SK-N-SH (cell line): ENCODE data around the gene ZNF71. TPM values are rescaled to one million over a fixed set of nuclear protein-coding genes. Genes with fewer than 3 reads are reported as not detected.
"Not testable (repeated sequence)": the region's sequence is repeated elsewhere in the genome, so short reads cannot be mapped to it uniquely, and the experiment has no call there.

Source experiments
- CTCF ChIA-PET: fragments of 300-600, 350-600 bp; formaldehyde crosslinking; extraction: SDS; loops from one replicate; lab custom pipeline; 2021; lab: Yijun Ruan, JAX
- POLR2A ChIA-PET: fragments of 350-600 bp; sonication (Branson Sonifier 250); formaldehyde crosslinking; extraction: SDS; loops from one replicate; lab custom pipeline; 2020; ENCODE audit warnings: antibody characterized with exemption, inconsistent platforms; lab: Yijun Ruan, JAX
- DNase-seq: peaks from one replicate; pipeline ENCODE4 v3.0.0; 2012
- H2AFZ ChIP-seq: fragments of 200-600 bp; sonication (generic); 2 replicates; pipeline ENCODE4 v1.8.1; 2016; ENCODE audit warnings: antibody characterized with exemption, mild to moderate bottlenecking, low read depth
- H3F3A ChIP-seq: fragments of 200-600 bp; sonication (generic); replicated peaks from 2 replicates; pipeline ENCODE3; 2016; ENCODE audit warnings: antibody characterized with exemption, mild to moderate bottlenecking; ENCODE audit not compliant: insufficient read depth
- H3K27ac ChIP-seq, 2 experiments: fragments of 200-500 bp in 1 of 2; fragments of 200-600 bp in 1 of 2; sonication (Bioruptor generic) in 1 of 2; sonication (generic), shearing (Covaris generic) in 1 of 2; 2 replicates each; pipeline versions ENCODE4 v1.5.1 to v1.6.1; 2014 to 2016; ENCODE audit warnings: low read depth in 2 of 2, inconsistent platforms in 1 of 2, low read length in 1 of 2, mild to moderate bottlenecking in 1 of 2, mixed read lengths in 1 of 2
- H3K27me3 ChIP-seq: fragments of 200-600 bp; sonication (generic), shearing (Covaris generic); 2 replicates; pipeline ENCODE4 v1.6.1; 2016; ENCODE audit warnings: mixed run types; ENCODE audit not compliant: insufficient read depth
- H3K36me3 ChIP-seq, 2 experiments: fragments of 200-500 bp in 1 of 2; fragments of 200-600 bp in 1 of 2; sonication (Bioruptor generic) in 1 of 2; sonication (generic) in 1 of 2; replicated peaks in 1 of 2; 2 replicates each; pipeline versions ENCODE3 to v1.5.1; 2014 to 2016; ENCODE audit warnings: low read length in 1 of 2, mild to moderate bottlenecking in 1 of 2; ENCODE audit not compliant: insufficient read depth in 2 of 2, control insufficient read depth in 1 of 2
- H3K4me1 ChIP-seq, 2 experiments: fragments of 200-500 bp in 1 of 2; fragments of 200-600 bp in 1 of 2; sonication (Bioruptor generic) in 1 of 2; sonication (generic), shearing (Covaris generic) in 1 of 2; 2 replicates each; pipeline versions ENCODE4 v1.5.1 to v1.6.1; 2014 to 2016; ENCODE audit warnings: low read depth in 1 of 2, low read length in 1 of 2, mixed run types in 1 of 2; ENCODE audit not compliant: insufficient read depth in 2 of 2, control insufficient read depth in 1 of 2
- H3K4me2 ChIP-seq: fragments of 200-600 bp; sonication (generic), shearing (Covaris generic); 2 replicates; pipeline ENCODE4 v1.6.1; 2017; ENCODE audit warnings: mixed run types
- H3K4me3 ChIP-seq, 2 experiments: fragments of 200-500 bp in 1 of 2; fragments of 200-600 bp in 1 of 2; sonication (Bioruptor generic) in 1 of 2; sonication (generic), shearing (Covaris generic) in 1 of 2; 2 replicates each; pipeline versions ENCODE4 v1.5.1 to v1.8.1; 2014 to 2016; ENCODE audit warnings: low read depth in 2 of 2, inconsistent platforms in 1 of 2, low read length in 1 of 2, mild to moderate bottlenecking in 1 of 2, mixed read lengths in 1 of 2, moderate library complexity in 1 of 2
- H3K79me2 ChIP-seq: fragments of 200-600 bp; sonication (generic); 2 replicates; pipeline ENCODE4 v1.8.1; 2017; ENCODE audit warnings: mild to moderate bottlenecking; ENCODE audit not compliant: insufficient read depth
- H3K9ac ChIP-seq: fragments of 200-600 bp; sonication (generic); 2 replicates; pipeline ENCODE4 v1.6.1; 2017; ENCODE audit warnings: mixed run types
- H3K9me2 ChIP-seq: fragments of 200-600 bp; sonication (generic); 2 replicates; pipeline ENCODE4 v1.6.1; 2017; ENCODE audit warnings: mixed run types
- H3K9me3 ChIP-seq: fragments of 200-600 bp; sonication (generic); 2 replicates; pipeline ENCODE4 v1.6.1; 2017; ENCODE audit warnings: mixed run types, mild to moderate bottlenecking, moderate library complexity
- H4K20me1 ChIP-seq: fragments of 200-600 bp; sonication (generic); 2 replicates; pipeline ENCODE4 v1.6.1; 2017; ENCODE audit warnings: mild to moderate bottlenecking, mixed run types; ENCODE audit not compliant: insufficient read depth
- GABPA ChIP-seq: IDR thresholded peaks from 2 replicates; pipeline ENCODE4 v1.4.0; 2012; ENCODE audit warnings: low read depth, mild to moderate bottlenecking
- NRF1 ChIP-seq: IDR thresholded peaks from 2 replicates; pipeline ENCODE4 v1.6.1; 2012; ENCODE audit warnings: low read depth, mild to moderate bottlenecking, low read length
- WGBS: methylation state at CpG from one replicate; pipeline ENCODE4 v1.1.6; 2017; ENCODE audit warnings: low lambda C conversion rate; 5-methylcytosine and 5-hydroxymethylcytosine counted together
- polyA plus RNA-seq, 3 experiments: library from polyadenylated mRNA; depleted of rRNA; stranded (reverse); fragments of >200 nt; gene quantifications; 2 replicates each; pipeline ENCODE4 v1.2.3, GENCODE V29; 2012

ZNF71 gene
- polyA plus RNA-seq, 1 of the 3 experiments (the other 2 are of a cell fraction): 6.3 TPM

DNA sequence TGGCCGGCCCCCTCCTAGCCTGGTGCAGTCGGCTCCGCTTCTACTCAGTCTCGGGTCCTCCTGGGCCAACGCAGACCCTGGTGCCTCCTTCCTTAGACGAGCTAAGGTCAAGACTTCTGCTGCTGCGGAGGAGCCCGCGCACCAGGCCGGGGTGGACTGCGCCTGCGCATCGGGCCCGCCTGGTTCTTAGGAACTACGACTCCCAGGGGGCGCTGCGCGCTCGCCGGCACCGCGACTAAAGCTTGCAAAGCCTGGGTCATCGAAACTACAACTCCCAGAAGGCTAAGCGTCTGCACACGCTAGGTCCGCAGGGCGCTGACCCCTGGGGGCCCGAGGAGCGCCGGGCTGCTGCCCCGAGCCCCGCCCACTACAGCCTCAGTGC, 76.5 kb downstream of the ZNF71 start, which contains the start of gene ZNF835:
Gene ZNF835 (minus strand): TSS at position 145 of the 382 bp plus-strand sequence. CDS start 6,559 bp downstream, outside the sequence.
- H3K4me1 ChIP-seq: peaks cover 0 to 11% of the 10 kb centered on the region in 2 experiments; a peak in 1 of 4 replicates
- no CpG with 5 or more reads among the region's 32 CpGs for WGBS
- H3K36me3 ChIP-seq: no peaks in the 10 kb centered on the region
- H3K27me3 ChIP-seq: no peaks in the 10 kb centered on the region
- no peak within 1 kb of the TSS for H3K4me2 ChIP-seq
- no peak within 1 kb of the TSS for H3K9ac ChIP-seq
- TF ChIP-seq NRF1: peak; percentile 60; the same call in 1 of the 2 replicates
- no peak for TF ChIP-seq GABPA
- H3K9me2 ChIP-seq: no peaks in the 10 kb centered on the region
- H3K4me3 ChIP-seq: peak within 1 kb of the TSS in 1 of 2 experiments; percentile 51; a peak in 2 of 4 replicates
- H3K27ac ChIP-seq: no peak within 1 kb of the TSS; a peak in 1 of 4 replicates
- DNase-seq: peak; percentile 94
- CTCF ChIA-PET: interaction anchor here (1.8 kb wide), 1 partner anchor 55 kb away, joined by 5 read pairs; no protein-coding TSS in a partner anchor
- no peaks in the 10 kb centered on the region for H3K79me2 ChIP-seq
- POLR2A ChIA-PET: no interaction called here
- H2AFZ ChIP-seq: no peak within 1 kb of the TSS
- H4K20me1 ChIP-seq: no peaks in the 10 kb centered on the region
- no peaks in the 10 kb centered on the region for H3F3A ChIP-seq
- H3K9me3 ChIP-seq: no peaks in the 10 kb centered on the region

DNA sequence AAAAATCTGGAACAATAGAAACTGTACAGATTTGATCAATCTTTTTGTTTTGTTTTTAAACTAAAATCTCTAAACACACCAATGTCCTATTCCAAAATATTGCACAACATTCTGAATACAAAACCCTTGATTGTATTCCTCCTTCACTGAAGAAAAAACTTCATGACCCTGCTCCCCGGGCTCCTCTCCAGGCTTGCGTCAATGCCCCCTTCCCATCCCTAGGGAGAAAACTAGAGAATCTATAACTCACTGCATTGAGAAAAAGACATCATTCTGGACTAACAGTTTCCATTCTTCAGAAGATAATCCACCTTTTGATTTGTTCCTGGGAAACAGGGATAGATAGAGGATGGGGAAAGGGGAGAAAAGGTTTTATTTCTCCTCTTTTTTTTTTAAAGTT, 77.5 kb downstream of the ZNF71 start:
- H3K79me2 ChIP-seq, H3F3A ChIP-seq, H3K36me3 ChIP-seq, H4K20me1 ChIP-seq, H3K4me3 ChIP-seq, H3K27ac ChIP-seq, H3K9me3 ChIP-seq, H3K27me3 ChIP-seq, H3K4me2 ChIP-seq, DNase-seq, H2AFZ ChIP-seq, H3K9me2 ChIP-seq, POLR2A ChIA-PET, H3K9ac ChIP-seq: not testable (repeated sequence)
- 82% methylated on average over 2 of the region's 2 CpGs for WGBS
- peaks cover 0 to 11% of the 10 kb centered on the region in 2 experiments; a peak in 1 of 4 replicates for H3K4me1 ChIP-seq
- CTCF ChIA-PET: interaction anchor here (1.8 kb wide), 1 partner anchor 54 kb away, joined by 5 read pairs; no protein-coding TSS in a partner anchor

Other genes with a start within 250 kb of the ZNF71 start
- gene ZNF582, start 201.8 kb upstream of the ZNF71 start, polyA plus RNA-seq (2012; rRNA removed): 4.5 and 5.9 TPM in 2 replicates
- 1.9 and 2.1 TPM in 2 replicates for gene ZNF583, start 191.0 kb upstream of the ZNF71 start, polyA plus RNA-seq (2012; rRNA removed)
- 3.2 and 5.0 TPM in 2 replicates for gene ZNF667, start 118.0 kb upstream of the ZNF71 start, polyA plus RNA-seq (2012; rRNA removed)
- gene ZNF471, start 87.4 kb upstream of the ZNF71 start, polyA plus RNA-seq (2012; rRNA removed): 2.5 and 4.0 TPM in 2 replicates
- gene ZFP28, start 56.4 kb upstream of the ZNF71 start, polyA plus RNA-seq (2012; rRNA removed): 3.5 and 4.9 TPM in 2 replicates
- 2.1 and 2.5 TPM in 2 replicates for gene ZNF470, start 27.8 kb upstream of the ZNF71 start, polyA plus RNA-seq (2012; rRNA removed)
- 0.05 and 0.06 TPM in 2 replicates for gene SMIM17, start 47.9 kb downstream of the ZNF71 start, polyA plus RNA-seq (2012; rRNA removed)
- gene ZNF835, start 76.5 kb downstream of the ZNF71 start, polyA plus RNA-seq (2012; rRNA removed): 0.03 TPM in 1 of 2 replicates, not detected in the other
- 0.12 and 0.29 TPM in 2 replicates for gene PEG3, start 245.4 kb downstream of the ZNF71 start, polyA plus RNA-seq (2012; rRNA removed)
- gene ZIM2, start 245.4 kb downstream of the ZNF71 start, polyA plus RNA-seq (2012; rRNA removed): not detected in 2 replicates